GM18519 (cell line): ENCODE measurements around the gene AKR7A2.
A peak's percentile ranks its signal among the peaks of the same experiment; 100 is the strongest.

Experiments used
- ATAC-seq: cut with Tn5 transposase; IDR thresholded peaks from one replicate; pipeline ENCODE4 v1.9.1; 2021; ENCODE audit warnings: mild to moderate bottlenecking, moderate library complexity; ENCODE audit not compliant: unreplicated experiment, low FRiP score

AKR7A2 gene

DNA sequence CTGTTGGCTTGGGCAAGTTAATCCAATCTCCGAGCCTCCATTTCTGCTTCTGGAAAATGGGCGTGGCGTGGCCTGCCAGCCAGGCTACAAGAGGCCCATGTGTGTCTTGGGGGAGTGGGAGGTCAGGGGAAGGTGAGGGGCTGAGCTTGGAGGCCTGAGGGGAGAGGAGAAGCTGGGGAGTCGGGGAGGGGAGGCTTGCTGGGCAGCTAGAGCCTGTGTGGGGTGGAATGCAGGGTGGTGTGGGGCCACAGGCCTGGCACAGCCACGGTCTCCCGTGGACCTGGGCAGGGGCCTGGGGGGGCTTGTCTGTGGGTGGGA lies 14.8 kb upstream of the AKR7A2 start:
- ATAC-seq: no peak

DNA sequence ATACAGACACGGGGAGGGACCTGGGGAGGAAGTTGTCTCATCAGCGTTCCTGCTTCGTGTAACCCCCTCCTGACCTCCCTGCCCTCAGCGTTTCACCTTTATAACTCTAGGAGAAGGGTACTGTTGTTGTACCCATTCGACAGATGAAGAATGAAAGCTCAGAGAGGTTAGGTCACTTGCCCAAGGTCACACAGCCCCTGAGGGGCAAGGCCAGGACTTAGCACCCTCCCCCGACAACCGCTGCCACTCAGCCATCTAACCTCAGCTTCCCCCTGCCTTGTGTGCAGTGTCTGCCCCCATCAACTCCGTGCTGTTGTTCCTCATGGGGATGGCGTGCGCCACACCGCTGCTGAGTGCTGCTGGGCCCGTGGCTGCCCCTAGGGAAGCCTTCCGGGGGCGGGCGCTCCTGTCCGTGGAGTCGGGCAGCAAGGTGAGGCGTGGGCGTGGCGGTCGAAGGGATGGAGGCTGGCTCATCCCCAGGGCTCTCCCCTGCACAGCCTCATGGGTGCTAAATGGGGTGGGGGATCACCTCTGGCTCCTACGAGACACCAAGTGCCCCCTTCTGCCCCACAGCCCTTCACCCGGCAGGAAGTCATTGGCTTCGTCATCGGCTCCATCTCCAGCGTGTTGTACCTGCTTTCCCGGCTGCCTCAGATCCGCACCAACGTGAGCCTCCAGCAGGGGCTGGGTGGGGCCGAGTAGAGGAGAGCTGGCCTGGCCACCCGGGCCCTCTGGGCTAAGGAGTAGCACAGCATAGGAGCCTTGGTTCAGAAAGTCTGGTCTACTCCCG lies 14.2 kb upstream of the AKR7A2 start:
- ATAC-seq: no peak

DNA sequence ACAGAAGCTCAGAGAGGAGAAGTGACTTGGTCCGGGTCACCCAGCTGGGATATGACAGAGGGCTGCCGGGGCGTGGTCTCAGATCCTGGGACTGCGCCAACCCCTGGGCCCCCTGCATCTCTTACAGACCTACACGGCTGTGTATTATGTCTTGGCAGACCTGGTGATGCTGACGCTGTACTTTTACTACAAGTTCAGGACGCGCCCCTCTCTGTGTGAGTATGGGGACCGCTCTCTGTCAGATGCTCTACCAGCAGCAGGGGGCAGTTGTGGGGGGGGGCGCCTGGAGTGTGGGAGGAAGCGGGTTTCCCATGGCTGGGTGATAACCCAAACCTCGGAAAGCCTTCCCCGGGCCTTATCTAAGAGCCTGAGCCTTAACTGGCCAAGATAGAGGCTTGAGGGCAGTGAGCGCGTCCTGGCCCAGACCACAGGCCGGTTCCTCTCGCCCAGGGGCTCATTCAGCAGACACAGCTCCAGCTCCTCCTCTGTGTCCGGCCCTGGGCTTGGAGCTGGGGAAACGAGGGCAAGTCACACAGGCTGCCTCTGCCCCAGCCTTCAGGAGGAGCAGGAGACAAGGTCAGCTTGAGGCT lies 13.5 kb upstream of the AKR7A2 start:
- no peak for ATAC-seq

DNA sequence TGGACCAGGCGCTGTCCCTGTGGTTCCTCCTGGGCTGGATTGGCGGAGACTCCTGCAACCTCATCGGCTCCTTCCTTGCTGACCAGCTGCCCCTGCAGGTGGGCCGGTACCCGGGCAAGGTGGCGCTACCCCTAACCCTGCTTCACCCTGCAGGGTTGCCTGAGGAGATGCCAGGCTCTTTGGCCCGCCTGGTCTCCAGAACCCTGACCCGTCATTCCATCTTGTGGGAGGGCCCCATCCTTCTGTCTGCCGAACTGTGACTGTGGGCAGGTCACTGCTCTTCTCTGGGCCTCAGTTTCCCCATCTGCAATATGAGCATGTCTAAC lies 12.7 kb upstream of the AKR7A2 start:
- no peak for ATAC-seq

DNA sequence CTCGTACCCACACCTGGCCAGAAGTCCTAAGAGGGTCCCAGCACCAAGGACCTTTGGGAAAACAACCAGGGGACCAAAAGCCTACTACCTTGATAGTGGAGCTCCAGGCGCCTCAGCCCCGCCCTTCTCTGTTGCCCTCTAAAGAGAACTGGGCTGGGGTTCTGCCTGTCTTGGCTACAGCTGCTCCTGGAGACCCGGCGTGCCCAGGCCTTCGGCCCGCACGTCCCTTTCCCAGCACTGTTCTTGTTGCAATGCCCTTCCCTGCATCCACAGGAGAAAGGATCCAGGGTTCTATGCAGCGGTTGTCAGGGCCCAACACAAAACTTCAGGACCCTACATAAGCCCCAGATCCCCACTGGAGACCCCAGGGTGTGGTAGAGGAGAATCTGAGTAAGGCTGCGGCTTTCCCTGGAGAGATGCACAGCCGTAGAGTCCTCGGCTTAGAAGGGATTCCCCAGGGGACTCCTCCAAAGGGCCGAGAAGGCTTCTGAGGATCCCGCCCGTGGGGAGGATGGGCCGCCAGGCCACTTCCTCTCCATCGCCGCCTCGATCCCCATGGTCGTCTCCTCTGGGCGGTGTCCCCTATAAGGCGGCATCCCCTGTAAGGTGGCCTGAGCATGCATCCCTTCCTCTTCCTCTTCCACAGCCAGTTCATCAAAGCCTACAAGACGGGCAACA lies 12.2 kb upstream of the AKR7A2 start:
- ATAC-seq: no peak

DNA sequence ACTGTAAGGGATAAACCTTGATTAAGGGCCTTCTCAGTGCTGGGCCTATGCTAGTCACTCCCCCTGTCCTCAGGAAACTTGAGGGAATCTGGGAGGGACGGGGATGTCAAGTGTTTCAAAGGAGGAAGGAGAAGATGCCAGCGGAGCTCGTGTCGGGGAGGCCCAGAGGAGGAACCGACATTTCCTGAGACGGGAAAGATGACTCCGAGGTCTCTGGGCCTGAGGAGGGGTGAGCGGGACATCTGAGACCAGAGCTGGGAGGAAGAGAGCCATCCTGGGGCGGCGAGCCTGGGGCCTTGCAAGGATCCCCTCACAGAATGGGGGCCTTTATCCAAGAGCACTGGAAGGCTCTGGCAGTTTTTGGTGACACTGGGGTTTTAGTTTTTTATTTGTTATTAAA lies 10.5 kb upstream of the AKR7A2 start:
- no peak for ATAC-seq

DNA sequence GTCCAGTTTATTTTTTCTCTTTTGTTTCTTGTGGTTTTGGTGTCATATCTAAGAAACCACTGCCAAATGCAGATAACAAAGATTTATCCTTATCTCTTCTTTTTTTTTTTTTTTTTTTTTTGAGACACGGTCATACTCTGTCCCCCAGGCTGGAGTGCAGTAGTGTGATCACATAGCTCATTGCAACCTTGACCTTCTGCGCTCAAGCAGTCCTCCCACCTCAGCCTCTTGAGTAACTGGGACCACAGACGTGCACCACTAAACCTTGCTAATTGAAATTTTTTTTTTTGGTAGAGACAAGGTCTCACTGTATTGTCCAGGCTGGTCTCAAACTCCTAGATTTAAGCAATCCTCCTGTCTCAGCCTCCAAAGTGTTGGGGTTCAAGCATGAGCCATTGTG lies 9.1 kb upstream of the AKR7A2 start:
- ATAC-seq: no peak

DNA sequence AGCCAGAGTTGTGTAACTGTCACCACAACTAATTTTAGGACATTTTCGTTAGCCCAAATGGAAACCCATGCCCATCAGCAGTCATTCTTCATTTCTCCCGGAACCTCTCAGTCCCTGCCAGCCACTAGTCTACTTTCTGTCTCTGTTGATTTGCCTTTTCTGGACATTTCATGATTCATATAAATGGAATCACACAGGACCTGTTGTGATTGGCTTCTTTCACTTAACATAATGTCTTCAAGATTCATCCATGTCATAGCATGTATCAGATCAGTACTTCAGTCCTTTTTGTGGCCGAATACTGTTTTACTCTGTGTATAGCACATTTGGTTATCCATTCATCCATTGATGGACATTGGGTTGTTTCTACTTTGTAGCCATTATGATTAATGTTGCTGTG lies 7.3 kb upstream of the AKR7A2 start:
- ATAC-seq: no peak

DNA sequence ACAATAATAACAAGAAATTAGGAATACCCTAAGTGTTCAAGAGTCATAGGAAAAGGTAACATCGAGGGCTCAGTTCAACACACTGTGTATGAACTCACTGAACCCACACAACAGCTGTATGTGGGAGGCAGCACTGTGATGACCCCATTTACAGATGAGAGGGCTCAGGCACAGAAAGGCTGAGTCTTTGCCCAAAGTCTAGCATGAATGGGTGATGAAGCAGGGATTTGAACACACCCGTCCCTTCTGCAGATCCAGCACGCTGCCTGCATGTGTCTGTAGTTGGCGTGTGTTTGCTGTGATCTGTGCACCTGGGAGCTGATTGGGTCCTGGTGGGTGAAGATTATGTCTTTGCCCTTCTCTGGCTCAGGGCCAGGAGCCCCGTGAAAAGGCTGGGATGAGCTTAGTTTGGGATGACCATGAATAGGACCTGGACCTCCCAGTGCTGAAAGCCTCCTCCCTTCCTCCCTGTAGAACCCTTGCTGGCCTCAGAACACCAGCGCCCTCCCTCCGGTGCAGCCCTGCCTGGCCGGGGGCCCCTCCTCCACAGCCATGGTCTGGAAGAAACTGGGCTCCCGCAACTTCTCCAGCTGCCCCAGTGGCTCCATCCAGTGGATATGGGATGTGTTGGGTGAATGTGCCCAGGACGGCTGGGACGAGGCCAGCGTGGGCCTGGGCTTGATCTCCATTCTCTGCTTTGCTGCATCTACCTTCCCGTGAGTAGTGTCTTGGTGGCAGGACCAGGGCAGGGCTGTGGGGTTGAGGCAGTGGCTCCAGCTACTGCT lies 5.4 kb upstream of the AKR7A2 start:
- no peak for ATAC-seq

DNA sequence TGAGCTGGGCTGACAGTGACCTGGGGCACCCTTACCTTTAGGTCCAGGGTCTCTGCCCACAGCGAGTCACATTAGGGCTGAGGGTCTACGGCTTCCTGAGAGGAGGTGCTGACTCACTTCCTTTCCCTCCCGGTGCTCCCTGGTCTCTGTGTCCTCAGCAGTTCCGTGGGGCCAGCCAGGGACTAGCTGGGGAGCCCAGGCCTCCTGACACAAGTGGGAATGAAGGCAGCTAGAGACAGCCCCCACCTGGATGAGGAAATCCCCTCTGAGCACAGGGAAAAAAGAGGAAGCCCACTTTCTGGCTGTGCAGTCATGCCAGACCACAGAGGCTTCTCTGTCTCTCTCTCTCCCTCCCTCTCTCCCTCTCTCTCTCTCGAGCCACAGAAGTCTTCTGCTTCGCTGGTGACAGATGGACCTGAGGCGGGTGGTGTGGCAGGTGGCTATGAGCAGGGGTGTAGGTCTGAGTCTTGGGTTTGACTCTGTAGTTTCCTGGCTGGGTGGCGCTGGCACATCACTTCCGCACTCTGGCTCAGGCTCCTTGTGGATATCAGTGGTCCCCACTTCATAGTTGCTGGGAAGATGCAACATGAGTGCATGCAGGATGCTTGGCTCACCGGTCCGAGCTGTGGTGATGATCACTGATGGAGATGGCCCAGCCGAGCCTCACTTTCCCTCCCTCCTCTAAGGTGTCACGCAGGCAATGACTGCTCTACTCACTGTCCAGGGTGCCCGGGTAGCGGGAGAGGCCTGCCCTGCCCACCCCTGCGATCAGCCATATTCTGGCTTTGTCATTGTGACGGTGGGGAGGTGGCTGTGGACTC lies 3.6 kb upstream of the AKR7A2 start:
- no peak for ATAC-seq

DNA sequence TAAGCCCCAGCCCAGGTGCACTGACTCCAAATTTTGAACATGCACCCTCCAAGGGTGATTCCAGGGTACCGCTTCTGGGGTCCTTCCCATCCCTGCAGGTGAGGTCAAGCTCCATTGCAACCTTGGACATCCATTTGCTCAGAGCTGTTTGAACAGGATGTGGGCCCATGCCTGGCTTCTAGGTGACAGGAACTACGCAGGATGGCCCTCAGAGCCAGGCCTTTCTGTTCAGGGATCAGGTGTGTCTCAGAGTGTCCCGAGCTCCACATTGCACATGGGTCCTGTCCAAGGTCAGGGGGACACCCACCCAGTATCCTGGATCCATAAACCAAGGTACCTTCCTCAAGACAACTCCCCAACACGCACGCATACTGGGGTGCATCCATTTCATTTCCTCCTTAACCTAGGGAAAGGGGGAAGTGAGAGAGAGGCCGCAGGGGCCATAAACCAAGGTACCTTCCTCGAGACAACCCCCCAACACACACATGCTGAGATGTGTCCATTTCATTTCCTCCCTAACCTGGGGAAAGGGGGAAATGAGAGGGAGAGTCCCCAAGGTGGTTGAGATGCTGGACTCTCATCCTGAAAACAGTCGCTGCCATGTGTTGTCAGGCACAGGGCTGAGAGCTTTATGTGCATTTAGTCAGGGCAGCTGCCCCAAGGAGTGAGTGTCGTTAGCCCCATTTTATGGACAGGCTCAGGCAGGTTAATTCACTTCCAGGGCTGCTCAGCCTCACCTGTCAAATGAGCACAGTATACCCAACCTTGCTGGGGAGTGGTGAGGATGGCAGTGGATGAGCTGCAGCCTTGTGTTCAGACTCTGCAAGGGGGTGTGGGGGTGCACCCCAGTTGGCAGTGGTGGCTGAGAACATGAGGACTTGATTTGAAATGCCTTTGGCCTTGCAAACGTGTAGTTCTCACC lies 2.3 kb upstream of the AKR7A2 start:
- no peak for ATAC-seq

DNA sequence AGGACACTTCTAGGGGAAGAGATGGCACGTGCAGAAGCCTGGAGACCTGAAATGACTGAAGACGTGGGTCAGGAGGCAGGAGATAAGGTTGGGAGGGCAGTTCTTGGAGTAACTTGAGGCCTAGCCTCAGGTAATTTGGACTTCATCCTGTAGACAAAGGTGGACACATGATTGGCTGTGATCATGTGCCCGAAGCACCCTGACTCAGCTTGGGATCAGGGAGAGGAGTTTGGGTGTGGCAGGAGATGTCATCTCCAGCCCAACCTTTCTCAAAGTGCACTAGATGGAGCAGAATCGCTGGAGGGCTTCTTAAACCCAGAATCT lies 1.7 kb upstream of the AKR7A2 start:
- ATAC-seq: no peak

DNA sequence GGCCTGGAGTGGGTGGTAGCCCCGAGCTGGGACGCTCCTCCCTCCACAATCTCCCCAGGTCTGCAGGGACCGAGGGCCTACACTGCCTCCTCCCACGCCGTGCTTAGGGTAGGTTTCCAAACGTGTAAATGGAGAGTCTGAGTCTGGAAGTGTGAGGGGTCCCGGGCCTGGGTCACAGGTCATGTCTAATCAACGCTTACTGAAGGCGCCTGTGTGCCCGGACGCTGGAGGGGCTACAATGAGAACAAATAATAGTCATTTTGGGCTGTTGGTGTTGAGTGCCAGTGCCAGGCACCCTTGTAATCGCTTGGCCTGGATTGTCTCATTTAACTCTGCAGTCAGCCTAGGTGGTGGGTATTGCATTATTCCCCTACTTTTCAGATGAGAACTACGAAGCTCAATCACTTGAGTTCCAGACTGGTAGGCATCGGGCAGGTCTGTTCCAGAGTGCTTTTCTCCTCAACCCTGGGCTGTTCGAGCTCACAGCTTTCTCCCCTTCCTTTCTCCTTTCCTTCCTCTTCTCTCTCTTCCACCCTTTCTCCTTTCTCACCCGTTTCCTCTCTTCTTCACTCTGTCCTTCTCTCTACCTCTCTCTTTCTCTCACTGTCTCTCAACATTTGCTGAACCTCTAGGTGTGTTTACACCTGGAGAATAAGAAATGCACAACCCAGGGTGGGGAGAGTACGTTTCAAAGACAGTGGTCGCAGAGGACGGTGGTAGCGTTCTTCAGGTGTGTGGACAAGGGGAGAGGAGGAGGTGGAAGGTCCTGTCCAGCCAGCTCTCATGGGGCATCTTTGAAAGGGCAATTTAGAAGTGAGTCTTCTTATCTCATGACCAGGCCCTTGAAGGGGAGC lies 1.1 kb upstream of the AKR7A2 start:
- peak; percentile 3 for ATAC-seq

DNA sequence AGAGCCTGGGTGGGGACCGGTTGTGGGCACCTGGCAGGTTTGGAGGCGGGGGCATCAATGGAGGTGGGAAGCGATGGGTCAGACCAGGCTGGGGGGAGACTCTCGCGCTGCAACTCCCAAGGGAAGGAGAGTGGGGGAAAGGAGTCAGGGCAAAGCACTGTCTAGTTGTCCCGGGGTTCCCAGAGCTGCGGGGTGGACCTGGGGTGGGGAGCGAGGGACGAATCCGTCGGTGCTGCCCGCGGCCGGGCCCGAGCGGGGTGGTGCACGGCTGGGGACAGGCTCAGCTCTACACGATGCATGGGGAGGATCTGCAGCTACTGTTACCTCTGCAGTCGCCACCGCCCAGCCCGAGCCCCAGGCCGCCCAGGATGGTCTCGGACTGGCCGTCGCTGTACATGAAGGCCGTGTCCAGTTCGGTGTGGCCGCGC lies 427 bp downstream of the AKR7A2 start:
- ATAC-seq: no peak

DNA sequence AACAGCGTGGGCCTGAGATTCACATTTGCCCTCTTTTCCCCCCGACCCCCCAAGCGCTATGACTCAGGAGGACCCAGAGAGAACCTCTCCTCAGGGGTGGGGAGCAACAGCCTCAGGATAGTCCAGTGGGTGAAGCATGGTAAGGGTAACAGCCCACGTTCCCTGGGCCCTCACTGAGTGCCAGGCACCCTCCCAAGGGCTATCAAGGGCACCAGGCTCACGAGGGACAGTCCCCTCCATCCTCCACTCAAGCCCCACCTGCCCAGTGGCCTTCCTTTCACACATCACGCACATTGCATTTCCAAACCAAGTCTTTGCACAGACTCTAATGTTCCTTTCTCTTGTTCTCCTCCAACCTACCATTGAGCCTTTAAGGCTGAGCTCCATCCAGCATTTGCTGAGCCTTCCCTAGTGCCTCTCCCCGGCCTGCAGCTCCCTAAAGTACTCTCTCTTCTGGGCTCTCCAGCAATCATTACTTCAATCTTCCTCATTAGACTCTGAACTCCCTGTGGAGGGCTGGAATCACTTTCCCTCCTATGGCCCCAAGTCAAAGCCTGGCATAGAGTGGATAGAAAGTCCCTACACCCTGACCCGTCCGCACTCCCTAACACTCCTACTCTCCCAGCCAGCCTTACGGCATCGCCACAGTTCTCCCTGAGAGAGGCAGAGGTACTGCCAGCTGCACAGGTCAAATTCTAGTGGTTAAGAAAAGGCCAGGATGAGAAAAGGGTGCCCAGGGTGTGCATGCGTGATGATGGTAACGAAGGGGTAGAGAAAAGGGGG lies 1.0 kb downstream of the AKR7A2 start:
- ATAC-seq: no peak

DNA sequence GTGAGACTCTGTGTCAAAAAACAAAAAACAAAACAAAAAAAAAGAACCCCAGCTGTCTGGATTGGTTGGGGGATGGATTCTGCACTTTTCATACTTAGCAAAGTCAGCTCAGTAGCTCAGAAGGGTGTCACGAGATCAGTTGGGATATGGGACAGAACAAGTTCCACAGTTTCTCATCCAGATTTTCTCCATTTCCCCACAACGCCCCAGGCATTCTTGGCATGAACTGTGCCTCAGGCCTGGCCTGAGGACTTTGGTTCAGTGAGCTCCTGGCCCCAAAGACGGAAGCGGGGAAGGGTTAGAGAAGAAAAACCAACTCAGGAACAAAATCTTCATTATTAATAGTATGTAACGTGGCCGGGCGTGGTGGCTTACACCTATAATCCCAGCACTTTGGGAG lies 1.9 kb downstream of the AKR7A2 start:
- no peak for ATAC-seq

DNA sequence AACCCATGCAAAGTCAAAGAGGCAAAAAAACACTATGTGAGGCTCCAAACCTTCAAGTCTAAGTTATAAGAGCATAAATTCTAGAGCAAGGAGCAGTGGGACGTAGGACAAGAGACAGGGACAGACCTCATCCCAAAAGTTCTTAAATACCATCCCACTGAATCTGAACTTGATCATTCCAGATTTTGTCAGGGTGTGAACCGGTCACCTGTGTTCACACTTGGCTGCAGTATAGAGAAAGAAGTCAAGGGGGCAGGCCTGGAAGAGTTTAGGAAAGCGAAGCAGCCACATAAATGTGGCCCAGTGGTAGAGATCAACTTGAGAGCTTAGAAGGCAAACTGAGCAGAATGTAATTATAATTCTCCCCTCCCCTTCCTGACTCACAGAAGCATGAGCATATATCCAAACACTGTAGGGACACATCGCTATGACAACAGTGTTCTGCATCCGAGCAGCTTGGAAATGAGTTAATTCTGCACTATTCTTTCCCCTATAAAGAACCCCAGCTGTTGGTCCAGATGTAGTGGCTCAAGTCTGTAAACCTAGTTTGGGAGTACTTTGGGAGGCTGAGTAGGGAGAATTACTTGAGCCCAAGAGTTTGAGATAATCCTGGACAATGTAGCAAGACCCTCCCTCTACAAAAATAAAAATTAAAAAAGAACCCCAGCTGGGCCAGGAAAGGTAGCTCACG lies 2.7 kb downstream of the AKR7A2 start:
- ATAC-seq: no peak
